ENCODE data around the gene DDIT4.

DDIT4 gene

DNA sequence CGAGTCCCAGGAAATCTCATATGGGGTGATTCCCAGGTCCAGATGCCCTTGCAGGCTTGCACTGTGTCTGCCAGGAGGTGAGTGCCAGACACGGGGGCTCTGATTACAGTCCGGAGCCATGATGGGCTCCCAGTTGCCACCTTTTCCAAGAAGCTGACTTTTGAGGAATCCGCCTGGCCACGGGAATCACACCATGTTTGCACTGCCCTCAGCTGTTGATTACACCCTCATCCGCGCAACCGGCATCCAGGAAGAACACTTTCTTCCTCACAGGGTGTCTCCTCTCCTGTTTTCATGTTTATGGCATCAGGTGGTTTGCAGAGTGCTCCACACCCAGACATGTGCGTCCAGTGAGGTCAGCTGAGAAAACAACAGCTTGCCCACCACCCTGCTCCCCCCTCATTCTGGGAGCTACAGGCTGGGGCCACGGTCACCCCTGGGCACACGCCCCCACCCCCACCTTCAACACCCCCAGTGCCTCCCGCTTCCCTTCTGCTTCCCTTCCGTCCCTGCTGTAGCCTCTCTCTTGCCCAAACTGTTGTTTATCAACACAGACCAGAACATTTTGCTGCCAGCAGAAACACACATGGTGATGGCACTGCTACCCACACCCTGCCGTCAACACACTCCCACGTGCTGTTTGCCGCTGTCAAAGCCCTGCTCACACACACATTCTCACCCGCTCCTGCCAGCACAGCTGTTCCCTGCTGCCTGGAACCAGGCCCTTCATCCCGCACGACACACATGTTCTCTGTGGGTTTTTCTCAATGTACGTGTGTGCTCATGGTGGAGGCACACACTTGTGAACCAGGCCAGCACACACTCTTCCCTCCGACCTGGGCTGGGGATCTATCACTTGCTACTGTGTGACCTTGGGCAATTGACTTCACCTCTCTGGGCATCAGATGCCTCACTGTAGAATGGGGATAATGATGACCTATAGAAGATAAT is 35.8 kb downstream of the DDIT4 start:
- H3K4me3 ChIP-seq (ENCODE audit: low read length), result no peak overlapping the region
- no peak for DNase-seq (ENCODE audit: low read depth, low spot score)

DNA sequence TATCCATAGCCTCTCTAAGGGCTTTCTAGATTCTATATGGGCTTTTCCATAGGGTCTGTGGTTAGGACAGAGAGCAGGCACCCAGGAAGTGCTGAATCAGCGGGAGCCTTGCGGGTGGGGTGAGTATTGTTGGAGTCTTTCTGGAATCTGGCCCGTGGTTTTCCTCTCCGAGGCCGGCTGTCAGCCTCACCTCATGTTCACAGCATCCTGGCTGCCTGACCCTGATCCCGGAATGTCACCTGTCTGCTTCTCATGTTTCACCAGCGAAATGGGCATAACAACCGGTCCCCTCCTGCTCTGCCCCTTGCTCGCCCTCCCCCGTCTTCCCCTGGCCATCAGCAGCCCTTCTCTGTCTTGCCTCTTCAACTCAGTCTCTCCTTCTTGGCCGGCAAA is 36.5 kb downstream of the DDIT4 start:
- H3K4me3 ChIP-seq (ENCODE audit: low read length), result no peak overlapping the region
- DNase-seq (ENCODE audit: low read depth, low spot score), result no peak

DNA sequence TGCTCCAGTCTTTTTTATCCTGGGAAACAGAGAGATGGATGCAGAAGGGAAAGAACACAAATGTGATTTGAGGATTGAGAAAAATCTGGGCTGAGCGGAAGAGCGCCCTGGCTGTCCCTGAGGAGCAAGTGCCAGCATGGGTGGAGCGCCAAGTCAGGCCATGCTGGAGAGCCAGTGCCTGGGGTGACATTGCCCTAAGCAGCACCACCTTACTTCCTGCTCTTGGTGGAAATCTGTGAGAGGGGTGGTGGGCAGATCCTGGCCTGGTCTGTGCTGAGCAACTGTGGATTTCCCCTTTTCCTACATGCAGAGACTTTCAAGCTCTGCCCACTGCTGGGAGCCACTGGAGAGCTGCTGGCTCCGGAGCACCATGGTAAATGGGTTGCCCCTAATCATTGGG is 36.9 kb downstream of the DDIT4 start:
- no peak overlapping the region for H3K4me3 ChIP-seq (ENCODE audit: low read length)
- DNase-seq (ENCODE audit: low read depth, low spot score), result no peak

DNA sequence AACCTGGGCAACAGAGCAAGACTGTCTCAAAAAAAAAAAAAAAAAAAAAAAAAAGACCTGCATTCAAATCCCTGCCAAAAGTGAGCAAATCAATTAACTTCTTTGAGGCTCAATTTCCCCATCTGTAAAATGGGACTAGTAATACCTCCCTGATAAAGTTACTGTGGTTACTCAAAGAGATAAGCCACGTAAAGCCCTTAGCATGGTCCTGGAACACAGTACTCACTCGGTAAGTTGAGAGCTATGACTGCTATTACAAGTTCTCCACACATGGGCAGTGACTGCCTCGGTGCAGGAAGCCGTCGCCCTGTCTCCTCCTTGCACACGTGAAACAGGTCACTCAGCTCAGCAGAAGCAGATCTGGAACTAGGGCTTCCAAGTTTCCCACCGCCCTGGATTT is 37.9 kb downstream of the DDIT4 start:
- H3K4me3 ChIP-seq (ENCODE audit: low read length), result no peak overlapping the region
- no peak for DNase-seq (ENCODE audit: low read depth, low spot score)

DNA sequence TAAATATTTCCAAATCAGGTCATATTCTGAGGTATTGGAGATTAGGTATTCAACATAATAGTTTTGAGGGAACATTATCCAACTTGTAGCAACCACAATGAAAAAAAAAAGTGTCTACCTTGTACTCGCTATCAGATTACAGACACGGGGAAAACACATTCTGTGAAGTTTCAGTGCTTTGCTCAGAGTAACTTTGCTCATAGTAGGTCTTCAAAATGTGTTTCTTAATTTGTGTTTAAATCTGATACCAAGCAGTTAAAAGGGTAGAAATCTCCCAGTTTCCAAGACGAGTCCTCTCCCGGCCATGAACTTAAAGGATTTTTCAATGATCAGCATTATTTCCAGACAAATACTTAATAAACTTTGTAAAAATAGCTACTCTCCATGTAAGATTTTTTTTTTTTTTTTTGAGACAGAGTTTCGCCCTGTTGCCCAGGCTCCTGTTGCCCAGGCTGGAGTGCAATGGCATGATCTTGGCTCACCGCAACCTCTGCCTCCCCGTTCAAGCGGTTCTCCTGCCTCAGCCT is 39.2 kb downstream of the DDIT4 start:
- no peak overlapping the region for H3K4me3 ChIP-seq (ENCODE audit: low read length)
- DNase-seq (ENCODE audit: low read depth, low spot score), result no peak

DNA sequence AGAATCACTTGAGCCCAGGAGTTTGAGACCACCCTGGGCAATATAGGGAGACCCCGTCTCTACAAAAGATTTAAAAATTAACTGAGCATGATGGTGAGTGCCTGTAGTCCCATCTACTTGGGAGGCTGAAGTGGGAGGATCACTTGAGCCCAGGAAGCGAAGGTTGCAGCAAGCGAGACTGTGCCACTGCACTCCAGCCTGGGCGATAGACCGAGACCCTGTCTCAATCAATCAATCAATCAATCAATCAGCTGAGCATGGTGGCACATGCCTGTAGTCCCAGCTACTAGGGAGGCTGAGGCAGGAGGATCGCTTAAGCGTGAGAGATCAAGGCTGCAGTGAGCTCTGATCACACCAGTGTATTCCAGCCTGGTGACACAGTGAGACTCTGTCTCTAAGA is 40.5 kb downstream of the DDIT4 start:
- DNase-seq (ENCODE audit: low read depth, low spot score), result no peak
- H3K4me3 ChIP-seq (ENCODE audit: low read length), result no peak overlapping the region

DNA sequence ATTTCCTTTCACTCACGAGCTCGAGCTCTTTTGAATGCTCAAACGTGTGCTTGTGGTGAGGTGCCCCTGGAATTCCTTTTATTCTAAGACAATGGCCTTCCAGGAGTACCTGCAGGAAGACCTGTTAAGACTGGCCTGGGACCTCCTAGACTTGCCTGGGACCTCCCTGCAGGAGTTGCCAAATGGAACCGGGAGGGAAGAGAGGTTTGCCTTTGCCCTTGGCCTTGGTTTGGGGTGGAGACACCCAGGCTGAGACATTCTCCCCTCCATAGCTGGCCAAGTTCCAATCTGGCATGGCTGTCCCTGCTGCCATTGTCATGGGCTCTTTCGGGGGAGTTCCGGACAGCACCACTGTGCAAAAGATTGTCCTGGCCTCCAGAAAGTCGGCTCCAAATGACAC is 41.3 kb downstream of the DDIT4 start:
- H3K4me3 ChIP-seq (ENCODE audit: low read length), result no peak overlapping the region
- no peak for DNase-seq (ENCODE audit: low read depth, low spot score)

DNA sequence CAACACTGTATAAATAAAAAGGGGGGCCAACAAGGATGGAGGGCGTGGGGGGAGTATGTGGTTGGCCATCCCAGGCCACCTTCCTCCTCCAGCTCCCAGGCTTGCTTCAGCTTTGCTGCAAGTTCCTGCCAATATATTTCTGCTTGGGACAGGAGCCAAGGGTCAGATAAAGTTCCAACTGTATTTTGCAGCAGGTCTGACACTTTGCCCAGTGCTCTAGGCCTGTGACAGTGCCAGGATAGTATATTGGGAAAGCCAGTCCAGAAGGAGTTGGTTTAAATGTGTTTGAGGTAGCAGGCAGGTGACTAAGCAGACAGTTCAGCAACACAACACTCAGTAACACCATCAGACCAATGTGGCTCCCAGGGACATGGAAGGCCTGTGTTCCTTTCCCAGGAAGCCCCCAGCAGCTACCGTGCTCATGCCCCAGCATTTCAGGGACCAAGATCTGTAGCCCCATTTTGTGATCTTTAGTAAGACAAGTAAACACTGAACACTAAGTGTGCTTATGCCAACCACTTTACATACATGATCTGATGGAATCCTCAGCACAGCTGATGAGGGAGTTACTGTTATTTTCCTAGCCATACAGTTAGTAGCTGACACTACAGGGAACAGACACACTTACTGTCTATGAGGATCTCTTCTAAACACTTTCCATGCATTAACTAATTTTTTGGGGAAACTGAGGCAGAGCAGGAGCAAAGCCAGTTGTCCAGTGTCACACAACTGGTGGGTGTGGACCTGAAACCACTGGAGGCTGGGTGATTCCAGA is 42.1 kb downstream of the DDIT4 start:
- DNase-seq (ENCODE audit: low read depth, low spot score), result no peak
- H3K4me3 ChIP-seq (ENCODE audit: low read length), result no peak overlapping the region

DNA sequence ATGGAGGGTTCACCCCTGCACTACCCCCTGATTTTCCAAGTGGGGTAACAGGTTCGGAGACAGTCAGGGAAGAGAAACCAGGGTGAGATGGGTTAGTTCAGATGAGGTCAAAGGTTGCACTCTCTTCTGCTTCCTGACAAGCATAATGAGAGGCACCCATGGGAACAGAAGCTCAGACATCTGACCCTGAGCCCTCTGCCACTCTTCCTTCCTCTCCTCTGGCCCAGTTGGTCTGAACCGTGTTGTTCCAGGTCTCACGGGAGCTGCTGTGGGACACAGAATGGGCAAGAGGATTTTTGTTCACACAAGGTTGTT is 42.6 kb downstream of the DDIT4 start:
- DNase-seq (ENCODE audit: low read depth, low spot score), result no peak
- no peak overlapping the region for H3K4me3 ChIP-seq (ENCODE audit: low read length)

DNA sequence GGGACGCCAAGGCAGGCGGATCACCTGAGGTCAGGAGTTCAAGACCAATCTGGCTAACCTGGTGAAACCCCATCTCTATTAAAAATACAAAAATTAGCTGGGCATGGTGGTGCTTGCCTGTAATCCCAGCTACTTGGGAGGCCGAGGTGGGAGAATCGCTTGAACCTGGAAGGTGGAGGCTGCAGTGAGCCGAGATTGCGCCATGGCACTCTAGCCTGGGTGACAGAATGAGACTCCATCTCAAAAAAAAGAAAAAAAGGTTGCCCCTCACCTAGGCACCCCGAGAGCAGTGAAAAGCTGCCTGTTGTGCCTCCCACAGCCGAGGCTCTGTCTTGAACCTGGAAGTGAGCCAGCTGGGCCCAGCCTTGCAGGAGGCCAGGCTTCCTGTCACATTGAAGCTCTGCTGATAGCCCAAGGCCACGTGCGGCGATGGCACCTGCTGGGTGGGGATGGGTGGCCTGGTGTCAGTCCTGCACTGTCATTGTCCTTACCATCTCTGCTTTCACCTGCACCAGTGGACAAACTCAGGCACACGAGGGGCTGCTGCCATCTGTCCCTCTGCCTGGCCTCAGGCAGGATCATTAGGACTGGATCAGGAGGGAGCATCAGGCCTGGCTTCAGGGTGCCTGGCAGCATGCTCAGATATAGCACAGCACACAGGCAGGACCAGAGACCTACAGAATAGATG is 43.2 kb downstream of the DDIT4 start:
- peak; percentile 80 for DNase-seq (ENCODE audit: low read depth, low spot score)
- no peak overlapping the region for H3K4me3 ChIP-seq (ENCODE audit: low read length)

DNA sequence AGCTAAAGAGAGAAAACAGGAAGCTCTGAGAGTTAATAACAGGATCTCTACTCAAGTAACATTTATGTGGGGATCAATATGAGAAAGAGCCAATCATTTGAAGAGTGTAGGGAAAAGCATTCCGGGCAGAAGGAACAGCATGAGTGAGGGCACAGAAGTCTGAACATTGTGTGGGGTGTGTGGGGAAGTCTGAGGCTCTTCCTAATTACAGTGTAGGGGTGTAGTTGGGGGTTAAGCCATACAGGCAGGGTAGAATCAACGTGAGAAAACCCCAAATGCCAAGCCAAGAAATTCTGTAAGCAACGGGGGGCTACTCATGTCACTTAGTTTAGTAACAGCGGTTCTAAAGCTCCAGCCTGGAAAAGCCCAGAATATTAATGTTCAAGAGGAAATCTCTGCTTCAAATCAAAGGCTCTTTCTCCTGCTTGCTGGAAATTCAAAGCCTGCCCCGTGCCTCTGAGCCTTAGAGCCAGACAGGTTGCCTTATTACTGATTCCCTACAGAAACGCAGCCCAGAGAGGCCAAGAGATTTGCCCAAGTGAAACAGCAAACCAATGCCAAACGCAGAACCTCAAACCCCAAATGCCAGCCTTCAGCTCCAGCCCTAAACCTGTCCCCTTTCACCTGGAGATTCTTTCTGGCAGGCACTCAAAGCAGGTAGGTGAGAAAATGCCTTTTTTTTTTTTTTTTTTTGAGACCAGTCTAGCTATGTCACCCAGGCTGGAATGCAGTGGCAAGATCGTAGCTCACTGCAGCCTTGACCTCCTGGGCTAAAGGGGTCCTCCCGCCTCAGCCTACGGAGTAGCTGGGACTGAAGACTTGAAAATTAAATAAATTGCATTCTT is 44.9 kb downstream of the DDIT4 start:
- DNase-seq (ENCODE audit: low read depth, low spot score), result no peak
- peak overlapping the region; percentile 51 for H3K4me3 ChIP-seq (ENCODE audit: low read length)

DNA sequence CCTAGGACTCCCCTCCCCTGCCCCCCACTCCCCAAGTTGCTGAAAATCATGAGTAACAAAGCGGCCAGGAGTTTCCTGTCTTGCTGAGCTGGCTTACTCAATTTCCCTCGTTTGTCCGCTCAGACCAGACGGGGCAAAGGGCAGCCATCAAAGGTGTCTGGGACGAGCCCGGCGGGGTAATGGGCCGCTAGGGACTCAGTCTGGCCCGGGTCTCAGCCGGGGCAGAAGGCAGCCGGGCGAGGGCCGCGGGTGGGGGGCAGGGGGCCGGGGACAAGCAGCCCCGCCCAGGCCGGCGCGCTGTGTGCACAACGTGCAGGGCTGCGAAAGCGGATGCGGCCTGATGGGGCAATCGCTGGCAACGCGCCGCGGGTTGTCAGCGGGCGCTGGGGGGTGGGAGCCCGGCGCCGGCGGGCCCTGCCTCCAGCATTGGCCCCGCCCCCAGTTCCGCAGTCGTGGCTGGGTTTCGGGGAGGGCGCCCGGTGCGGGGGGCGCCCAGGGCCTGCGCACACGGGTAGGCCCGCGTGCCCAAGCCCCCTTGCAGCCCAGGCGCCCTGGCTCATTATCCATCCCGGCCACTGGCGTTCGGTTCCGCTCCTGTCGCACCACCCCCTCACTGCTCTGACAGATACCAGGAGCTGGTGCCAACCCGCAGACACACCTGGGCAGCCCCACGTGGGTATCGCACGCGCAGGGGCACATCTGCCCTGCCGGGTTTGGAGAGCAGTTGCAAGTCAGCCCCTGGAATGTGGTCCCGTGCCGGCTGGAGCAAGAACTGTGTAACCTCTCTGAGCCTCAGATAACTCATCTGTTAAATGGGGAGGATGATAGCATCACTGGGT is 45.9 kb downstream of the DDIT4 start:
- peak overlapping the region; percentile 51 for H3K4me3 ChIP-seq (ENCODE audit: low read length)
- peak; percentile 95 for DNase-seq (ENCODE audit: low read depth, low spot score)

DNA sequence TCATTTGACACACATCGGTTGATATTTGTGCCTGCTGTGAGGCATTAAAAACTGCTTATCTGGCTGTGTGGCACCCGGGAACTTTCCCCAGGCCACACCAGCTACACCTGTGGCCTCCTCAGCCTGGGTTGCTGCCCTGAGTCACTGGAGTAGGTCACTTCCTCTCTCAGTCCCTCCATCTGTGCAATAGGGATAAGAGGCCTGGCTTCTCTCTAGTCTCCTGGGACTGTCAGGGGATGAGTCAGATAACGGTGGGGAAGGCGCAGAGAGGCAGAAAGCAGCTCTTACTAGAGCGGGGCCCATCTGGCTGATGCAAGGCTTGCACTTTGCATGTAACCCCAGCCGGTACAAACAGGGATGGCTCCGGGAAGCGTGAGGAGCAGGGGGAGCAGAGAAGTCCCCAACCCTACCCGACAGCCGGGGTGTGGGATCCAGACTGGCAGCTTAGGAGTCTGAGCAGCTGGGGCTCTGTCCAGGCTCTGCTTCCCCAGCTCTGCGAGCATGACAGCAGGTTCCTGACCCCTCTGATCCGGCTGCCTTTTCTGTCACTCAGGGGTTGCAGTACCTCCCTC is 47.0 kb downstream of the DDIT4 start:
- peak; percentile 72 for DNase-seq (ENCODE audit: low read depth, low spot score)
- H3K4me3 ChIP-seq (ENCODE audit: low read length), result peak overlapping the region; percentile 45

DNA sequence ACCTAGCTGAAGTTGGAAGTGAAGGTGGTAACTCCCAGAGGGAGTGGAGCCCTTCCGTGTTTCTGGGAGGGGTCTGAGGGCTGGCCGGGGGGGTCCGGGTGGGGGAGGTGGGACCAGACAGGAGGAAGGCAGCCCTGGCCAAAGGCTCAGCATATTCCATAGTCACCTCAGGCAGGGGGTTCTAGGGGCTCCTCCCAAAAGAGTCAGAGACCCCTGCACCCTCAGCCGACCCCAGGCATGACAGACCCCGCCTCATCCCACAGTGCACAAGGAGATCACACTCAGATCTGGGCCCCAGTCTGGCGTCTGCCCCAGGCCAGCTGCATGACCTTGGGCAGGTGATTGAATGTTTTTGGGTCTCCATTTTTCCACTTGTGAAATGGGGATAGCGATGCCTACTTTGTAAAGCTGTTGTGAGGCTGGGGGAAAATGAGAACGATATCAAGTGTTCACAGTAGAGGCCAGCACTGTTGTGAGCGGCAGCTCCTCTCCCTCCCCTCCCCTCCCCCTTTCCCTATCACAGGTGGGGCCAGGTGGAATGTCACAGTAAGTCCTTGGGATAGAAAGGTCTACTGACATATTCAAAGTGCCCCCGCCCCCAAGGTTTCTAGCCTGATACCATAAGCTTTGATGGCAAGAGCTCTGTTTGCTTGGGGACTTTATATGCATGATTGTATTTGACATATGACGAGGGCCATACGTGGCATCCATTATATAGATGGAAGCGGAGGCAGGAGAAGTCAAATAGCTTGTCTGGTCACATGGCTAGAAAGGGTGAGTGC is 47.7 kb downstream of the DDIT4 start:
- H3K4me3 ChIP-seq (ENCODE audit: low read length), result peak overlapping the region; percentile 21; the same call in 1 of the 2 replicates

DNA sequence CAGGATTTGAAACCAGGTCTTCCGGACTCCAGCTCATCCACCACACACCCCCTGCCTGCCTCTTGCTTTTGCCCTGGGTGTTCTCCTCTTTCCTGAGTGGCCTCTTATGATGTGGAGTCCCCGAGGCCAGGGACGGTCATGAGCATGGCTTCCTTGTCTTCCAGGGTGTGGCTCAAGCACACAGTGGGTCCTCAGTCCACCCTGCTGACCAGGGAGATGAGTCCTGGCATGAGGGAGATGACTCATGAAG is 48.2 kb downstream of the DDIT4 start:
- no peak overlapping the region for H3K4me3 ChIP-seq (ENCODE audit: low read length)
- DNase-seq (ENCODE audit: low read depth, low spot score), result no peak

More for the DNA sequence above, 47.7 kb downstream of the DDIT4 start:
- no peak for DNase-seq (ENCODE audit: low read depth, low spot score)

DNA sequence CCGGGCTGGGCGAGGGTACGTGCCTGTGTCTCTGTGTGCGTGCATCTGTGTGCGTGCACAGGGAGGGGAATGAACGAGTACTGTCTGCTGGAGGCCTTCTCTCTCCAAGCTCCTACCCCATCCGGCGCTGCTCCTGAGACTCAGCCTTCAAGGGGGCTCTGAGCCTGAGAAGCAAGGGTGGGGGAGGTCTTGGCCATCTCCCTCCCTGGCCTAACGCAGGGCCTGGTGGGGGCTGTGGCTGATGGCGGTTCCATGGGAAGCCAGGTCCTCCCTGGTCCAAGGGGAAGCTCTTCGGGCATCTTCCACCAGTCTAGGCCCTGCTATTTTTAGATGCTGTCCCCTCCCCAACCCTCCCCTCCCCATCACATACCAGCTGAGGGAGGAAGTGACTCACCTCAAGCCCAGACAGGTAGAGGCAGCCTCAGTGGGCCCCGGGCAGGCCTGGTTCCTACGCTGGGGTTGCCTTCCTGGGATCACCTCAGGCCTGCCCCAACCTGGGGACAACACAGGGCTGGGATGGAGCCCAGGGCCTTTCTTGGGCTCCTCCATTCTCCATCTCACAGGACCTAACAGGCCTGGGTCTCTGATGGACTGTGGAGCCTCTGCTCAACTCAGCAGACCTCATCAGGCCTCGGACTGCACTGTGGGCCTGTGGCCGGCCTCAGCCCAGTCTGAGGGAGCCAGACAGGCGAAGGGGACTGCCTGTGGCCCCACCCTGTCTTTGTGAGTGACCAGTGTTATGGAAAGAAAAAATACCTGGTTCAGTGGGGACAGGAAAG is 48.7 kb downstream of the DDIT4 start:
- no peak for DNase-seq (ENCODE audit: low read depth, low spot score)
- no peak overlapping the region for H3K4me3 ChIP-seq (ENCODE audit: low read length)

All from Jurkat, Clone E6-1 (cell line).